Lung (tissue), 13 donors: ENCODE measurements around the gene TRIM10. TPM values are rescaled to one million over a fixed set of nuclear protein-coding genes. Genes with fewer than 3 reads are reported as not detected.

ENCODE experiments used
- ATAC-seq: fragments of 200-7000 bp; cut with Tn5 transposase; one replicate; pipeline ENCODE4 v1.9.1; 2020; ENCODE audit warnings: moderate number of reproducible peaks; ENCODE audit not compliant: insufficient read depth, low FRiP score
- DNase-seq, 3 donors: peaks; one replicate each; pipeline ENCODE4 v3.0.0-alpha.2; 2013 to 2017
- H3K27ac ChIP-seq, 2 donors: one replicate each; pipeline ENCODE4 v1.5.1; 2013; ENCODE audit warnings: mild to moderate bottlenecking in 2 of 2, moderate library complexity in 2 of 2, control low read depth in 1 of 2, inconsistent platforms in 1 of 2, low read depth in 1 of 2, low read length in 1 of 2
- H3K27me3 ChIP-seq, 3 donors: one replicate each; pipeline ENCODE4 v1.5.1; 2013; ENCODE audit warnings: low read length in 2 of 3; ENCODE audit not compliant: control insufficient read depth in 3 of 3, insufficient read depth in 3 of 3
- H3K36me3 ChIP-seq, 4 donors: one replicate each; pipeline ENCODE4 v1.5.1; 2013; ENCODE audit warnings: low read length in 4 of 4, mild to moderate bottlenecking in 1 of 4, moderate library complexity in 1 of 4; ENCODE audit not compliant: control insufficient read depth in 4 of 4, insufficient read depth in 4 of 4
- H3K4me1 ChIP-seq, 5 donors: one replicate each; pipeline ENCODE4 v1.5.1; 2013; ENCODE audit warnings: low read length in 5 of 5, mild to moderate bottlenecking in 2 of 5, moderate library complexity in 1 of 5; ENCODE audit not compliant: control insufficient read depth in 5 of 5, insufficient read depth in 5 of 5
- H3K4me3 ChIP-seq: one replicate; pipeline ENCODE4 v1.5.1; 2013; ENCODE audit warnings: mild to moderate bottlenecking, control low read depth, moderate library complexity
- H3K9ac ChIP-seq, 2 donors: one replicate each; pipeline ENCODE4 v1.5.1; 2013; ENCODE audit warnings: low read length in 2 of 2, control low read depth in 1 of 2; ENCODE audit not compliant: insufficient read depth in 1 of 2
- H3K9me3 ChIP-seq, 4 donors: one replicate each; pipeline ENCODE4 v1.5.1; 2013; ENCODE audit warnings: low read length in 3 of 4, mild to moderate bottlenecking in 1 of 4, moderate library complexity in 1 of 4; ENCODE audit not compliant: control insufficient read depth in 4 of 4, insufficient read depth in 3 of 4
- WGBS, 2 donors: extraction: QIAGEN DNeasy Blood & Tissue Kit; methylation state at CpG; one replicate each; pipeline ENCODE4 v1.1.7; 2013; 5-methylcytosine and 5-hydroxymethylcytosine counted together
- polyA plus RNA-seq, 2 donors: library from polyadenylated mRNA; stranded (reverse); fragments of 200-250 nt; gene quantifications; one replicate each; pipeline ENCODE4 v1.2.1, GENCODE V29; 2013
- small RNA-seq: library from RNA; depleted of rRNA; stranded (forward); fragments of <200 nt; gene quantifications from one replicate; pipeline ENCODE3, GENCODE V24; 2014; ENCODE audit warnings: low replicate concordance
- total RNA-seq, 2 donors: library from RNA; depleted of rRNA in 1 of 2; stranded (reverse); fragments of >200 nt in 1 of 2; gene quantifications; one replicate each; pipeline ENCODE4 v1.2.1, GENCODE V29; 2014 to 2021
- TF ChIP-seq, protein P1 (sequence below): IDR thresholded peaks from 2 replicates; pipeline ENCODE4 v1.5.1; 2012; ENCODE audit warnings: mild to moderate bottlenecking; ENCODE audit errors: control extremely low read depth, extremely low read depth
- donor health status: control.
- donor health status: control.
- donor health status: Bipolar disorder and iron deficiency.
- donor health status: healthy.
- donor health status: DM: yes; HTN: yes; CAD: no.

TRIM10 gene
- total and polyA plus RNA-seq, 4 donors, result 0.06 to 1.8 (median 0.09) TPM

DNA sequence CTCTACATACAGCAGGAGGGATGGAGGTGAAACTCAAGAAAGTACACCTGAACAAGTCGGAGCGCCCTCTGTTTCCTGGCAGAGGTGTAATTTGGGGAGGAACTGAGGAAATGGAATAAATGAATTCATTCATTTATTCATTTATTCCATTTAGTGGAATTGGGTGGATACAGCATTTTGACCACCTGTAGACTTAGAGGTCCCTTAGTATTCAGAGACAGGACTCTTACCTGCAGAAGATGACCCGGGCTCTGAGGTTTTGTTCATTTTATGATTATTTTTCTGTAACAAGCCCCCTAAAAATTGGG lies 57.2 kb downstream of the TRIM10 start:
- TF ChIP-seq, protein P1, sequence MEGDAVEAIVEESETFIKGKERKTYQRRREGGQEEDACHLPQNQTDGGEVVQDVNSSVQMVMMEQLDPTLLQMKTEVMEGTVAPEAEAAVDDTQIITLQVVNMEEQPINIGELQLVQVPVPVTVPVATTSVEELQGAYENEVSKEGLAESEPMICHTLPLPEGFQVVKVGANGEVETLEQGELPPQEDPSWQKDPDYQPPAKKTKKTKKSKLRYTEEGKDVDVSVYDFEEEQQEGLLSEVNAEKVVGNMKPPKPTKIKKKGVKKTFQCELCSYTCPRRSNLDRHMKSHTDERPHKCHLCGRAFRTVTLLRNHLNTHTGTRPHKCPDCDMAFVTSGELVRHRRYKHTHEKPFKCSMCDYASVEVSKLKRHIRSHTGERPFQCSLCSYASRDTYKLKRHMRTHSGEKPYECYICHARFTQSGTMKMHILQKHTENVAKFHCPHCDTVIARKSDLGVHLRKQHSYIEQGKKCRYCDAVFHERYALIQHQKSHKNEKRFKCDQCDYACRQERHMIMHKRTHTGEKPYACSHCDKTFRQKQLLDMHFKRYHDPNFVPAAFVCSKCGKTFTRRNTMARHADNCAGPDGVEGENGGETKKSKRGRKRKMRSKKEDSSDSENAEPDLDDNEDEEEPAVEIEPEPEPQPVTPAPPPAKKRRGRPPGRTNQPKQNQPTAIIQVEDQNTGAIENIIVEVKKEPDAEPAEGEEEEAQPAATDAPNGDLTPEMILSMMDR, result no peak
- H3K27me3 ChIP-seq, result peaks cover 0 to 67% (median 50%) of the 10 kb centered on the region in 3 donors
- ATAC-seq (no peak), DNase-seq (no peak)
- H3K9me3 ChIP-seq, result no peaks in the 10 kb centered on the region
- H3K4me1 ChIP-seq, result peaks cover 6 to 24% (median 10%) of the 10 kb centered on the region in 5 donors
- H3K27ac ChIP-seq, result no peak overlapping the region
- H3K4me3 ChIP-seq, result no peak overlapping the region
- no peaks in the 10 kb centered on the region for H3K36me3 ChIP-seq
- H3K9ac ChIP-seq, result no peak overlapping the region
- WGBS, 2 donors, result 36 to 53% methylated on average over 3 of the region's 3 CpGs

DNA sequence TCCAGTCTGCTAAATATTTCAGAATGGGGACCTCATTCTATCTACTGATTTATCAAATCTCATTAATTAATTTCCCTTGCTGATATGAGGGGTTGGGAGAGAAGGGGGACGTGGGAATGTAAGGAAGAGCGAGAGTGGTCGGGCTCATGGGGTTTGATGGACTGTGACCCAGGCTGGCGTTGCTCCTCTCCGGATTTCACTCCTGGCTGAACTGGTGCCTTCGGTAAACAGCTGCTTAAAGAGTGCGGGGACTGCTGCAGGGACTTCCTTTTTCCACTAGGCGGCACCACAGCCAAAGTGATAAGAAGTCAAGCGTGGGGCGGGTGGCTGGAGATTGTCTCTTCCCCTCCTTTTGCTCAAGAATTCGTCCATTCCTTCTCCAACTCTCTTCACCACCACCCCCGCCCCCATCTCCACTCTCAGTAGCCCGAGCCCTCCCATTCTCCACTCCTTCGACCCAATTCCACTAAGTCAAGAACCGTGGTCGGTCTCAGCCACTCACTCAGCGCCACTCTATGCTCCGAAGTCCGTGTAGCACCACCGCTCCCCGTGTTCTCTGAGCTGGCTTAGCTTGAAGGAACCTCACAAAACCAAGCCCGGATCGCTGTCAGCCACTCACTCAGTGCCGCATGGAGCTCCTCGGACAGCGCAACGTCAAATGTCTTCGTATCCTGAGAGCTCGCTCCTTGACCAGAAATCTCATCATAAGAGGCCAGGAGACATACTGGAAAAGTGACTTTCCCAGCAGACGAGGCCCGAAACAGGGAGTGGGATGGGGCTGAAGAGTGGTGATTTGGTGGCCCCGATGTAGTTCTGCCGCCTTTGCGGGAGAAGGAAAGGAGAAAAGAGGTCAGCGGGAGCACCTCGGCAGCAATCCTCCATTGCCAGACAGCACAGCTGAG lies 57.8 kb downstream of the TRIM10 start:
- Histone ChIP-seq H3K4me1 (peaks cover 6 to 24% (median 10%) of the 10 kb centered on the region in 5 donors), H3K27me3 (peaks cover 0 to 68% (median 55%) of the 10 kb centered on the region in 3 donors), H3K4me3 (peak overlapping the region; percentile 5), H3K27ac (no peak overlapping the region), H3K36me3 (no peaks in the 10 kb centered on the region), H3K9ac (no peak overlapping the region), H3K9me3 (no peaks in the 10 kb centered on the region)
- DNase-seq (peak; percentile 85 to 90 (median 89)), ATAC-seq (peak; percentile 82)
- WGBS, 2 donors, result 1 to 4% methylated on average over 36 of the region's 36 CpGs
- TF ChIP-seq, protein P1, result peak; percentile 96

DNA sequence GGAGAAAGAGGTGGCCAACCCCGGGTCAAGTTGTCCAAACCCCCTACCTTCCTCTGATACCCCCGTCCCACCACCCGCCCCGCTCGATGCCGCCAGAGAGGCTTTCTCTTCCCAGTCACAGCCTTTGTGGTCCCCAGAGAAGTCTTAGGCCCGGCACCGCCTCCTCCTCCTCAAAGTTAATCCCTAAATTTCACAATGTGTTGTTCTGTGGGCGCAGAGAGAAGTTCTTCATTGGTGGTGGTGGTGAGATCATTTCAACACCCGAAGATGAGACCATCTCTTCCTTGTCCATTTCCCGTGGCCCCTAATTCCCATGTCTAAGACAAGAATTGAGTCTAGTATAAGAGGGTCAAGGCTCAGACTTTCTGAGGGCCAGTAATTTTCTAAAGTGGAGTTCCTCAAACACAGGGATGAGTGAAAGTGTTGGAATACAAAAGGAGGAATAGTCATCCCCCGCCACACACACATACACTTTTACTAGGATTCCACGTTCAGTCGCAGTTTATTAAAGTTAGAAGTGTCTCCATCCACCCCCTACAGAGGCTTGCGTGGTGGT lies 58.5 kb downstream of the TRIM10 start:
- H3K36me3 ChIP-seq, result no peaks in the 10 kb centered on the region
- no peak overlapping the region for H3K9ac ChIP-seq
- no peak overlapping the region for H3K4me3 ChIP-seq
- peaks cover 0 to 69% (median 58%) of the 10 kb centered on the region in 3 donors for H3K27me3 ChIP-seq
- H3K4me1 ChIP-seq, result peaks cover 6 to 24% (median 10%) of the 10 kb centered on the region in 5 donors
- H3K27ac ChIP-seq, result peak overlapping the region in 1 of 2 donors; percentile 55
- WGBS, 2 donors, result 34 to 35% methylated on average over 15 of the region's 15 CpGs
- TF ChIP-seq, protein P1, result no peak
- no peaks in the 10 kb centered on the region for H3K9me3 ChIP-seq
- DNase-seq (peak in 2 of 3 donors; percentile 11 to 14), ATAC-seq (no peak)

Small RNAs within 50 kb of the gene (small RNA-seq; reads per million reads assigned to genes)
- gene RF00554, result not detected

Other genes with a start within 250 kb of the TRIM10 start
- gene HLA-A, start 218.7 kb downstream of the TRIM10 start, total RNA-seq, result 100 to 1,000 TPM; 320 to 577 TPM
- 1,000 to 10,000 TPM in 1 of 2 donors, 100 to 1,000 TPM in 1; 845 to 3,222 TPM for gene HLA-A, start 218.7 kb downstream of the TRIM10 start, polyA plus RNA-seq
- 10 to 100 TPM; 18.2 to 24.0 TPM for gene POLR1H, start 99.9 kb downstream of the TRIM10 start, total RNA-seq
- 10 to 100 TPM; 53.2 to 55.5 TPM for gene POLR1H, start 99.9 kb downstream of the TRIM10 start, polyA plus RNA-seq
- gene PPP1R11, start 94.0 kb downstream of the TRIM10 start, total RNA-seq, result 10 to 100 TPM; 29.2 to 56.9 TPM
- 10 to 100 TPM; 54.7 to 81.7 TPM for gene PPP1R11, start 94.0 kb downstream of the TRIM10 start, polyA plus RNA-seq
- 1 to 10 TPM in 1 of 2 donors, not detected in 1; 2.3 TPM for gene RNF39, start 85.4 kb downstream of the TRIM10 start, total RNA-seq
- gene RNF39, start 85.4 kb downstream of the TRIM10 start, polyA plus RNA-seq, result 1 to 10 TPM; 1.0 to 1.3 TPM
- under 1 TPM in 1 of 2 donors, not detected in 1; 0.31 TPM for gene TRIM31, start 48.1 kb downstream of the TRIM10 start, total RNA-seq
- 1 to 10 TPM in 1 of 2 donors, under 1 TPM in 1; 0.30 to 1.4 TPM for gene TRIM31, start 48.1 kb downstream of the TRIM10 start, polyA plus RNA-seq
- under 1 TPM in 1 of 2 donors, not detected in 1; 0.20 TPM for gene TRIM40, start 25.1 kb downstream of the TRIM10 start, total RNA-seq
- under 1 TPM in 1 of 2 donors, not detected in 1; 0.08 TPM for gene TRIM40, start 25.1 kb downstream of the TRIM10 start, polyA plus RNA-seq
- gene TRIM15, start 2.3 kb upstream of the TRIM10 start, total RNA-seq, result not detected
- under 1 TPM; 0.01 to 0.06 TPM for gene TRIM15, start 2.3 kb upstream of the TRIM10 start, polyA plus RNA-seq
- gene TRIM26, start 52.2 kb upstream of the TRIM10 start, total RNA-seq, result 10 to 100 TPM; 33.8 to 51.4 TPM
- gene TRIM26, start 52.2 kb upstream of the TRIM10 start, polyA plus RNA-seq, result 10 to 100 TPM; 32.1 to 42.4 TPM
- gene TRIM39, start 165.7 kb upstream of the TRIM10 start, total RNA-seq, result 10 to 100 TPM; 11.7 to 14.2 TPM
- 10 to 100 TPM in 1 of 2 donors, 1 to 10 TPM in 1; 9.4 to 10.9 TPM for gene TRIM39, start 165.7 kb upstream of the TRIM10 start, polyA plus RNA-seq
- 10 to 100 TPM; 13.3 to 37.6 TPM for gene RPP21, start 183.9 kb upstream of the TRIM10 start, total RNA-seq
- gene RPP21, start 183.9 kb upstream of the TRIM10 start, polyA plus RNA-seq, result 100 to 1,000 TPM in 1 of 2 donors, 10 to 100 TPM in 1; 60.1 to 141 TPM